ENCODE results near the gene DNAH2.

Gene DNAH2

DNA sequence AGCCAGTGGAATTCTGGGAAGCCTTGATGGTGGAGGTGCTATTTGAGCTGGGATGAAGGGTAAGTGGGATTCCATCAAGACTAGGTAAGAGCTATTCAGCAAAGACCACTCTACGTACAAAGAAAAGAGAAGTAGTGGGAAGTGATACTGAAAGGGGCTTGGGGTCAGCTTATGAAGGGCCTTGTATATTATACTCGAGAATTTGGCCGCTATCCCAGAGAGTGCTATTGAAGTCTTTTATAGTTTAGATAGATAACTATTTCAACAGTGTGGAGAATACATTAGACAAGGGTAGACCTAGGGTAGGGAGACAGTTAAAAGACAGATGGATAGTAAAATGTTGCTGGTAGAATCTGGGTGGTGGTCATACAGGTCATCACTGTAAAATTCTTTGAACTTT lies 10.3 kb downstream of the DNAH2 start:
- DNase-seq (ENCODE audit: low read depth), result no peak

DNA sequence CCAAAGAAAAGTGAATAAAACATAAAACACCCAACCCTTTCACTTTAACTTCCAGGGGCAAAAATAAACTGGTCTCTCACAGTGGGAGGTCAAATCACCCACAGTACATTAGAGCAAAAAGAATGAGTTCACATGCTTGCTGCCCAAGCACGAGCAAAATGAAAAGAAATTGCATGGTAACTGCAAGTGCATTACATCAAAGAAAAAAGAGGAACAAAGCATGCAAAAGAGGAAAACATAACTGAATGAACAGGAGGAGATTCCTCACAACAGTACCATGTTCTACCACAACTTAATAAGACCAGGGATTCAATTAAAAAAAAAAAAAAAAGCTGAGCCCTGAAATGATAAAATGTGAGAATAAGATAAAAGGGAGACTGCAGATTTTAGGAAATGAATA lies 12.3 kb downstream of the DNAH2 start:
- no peak for DNase-seq (ENCODE audit: low read depth)

DNA sequence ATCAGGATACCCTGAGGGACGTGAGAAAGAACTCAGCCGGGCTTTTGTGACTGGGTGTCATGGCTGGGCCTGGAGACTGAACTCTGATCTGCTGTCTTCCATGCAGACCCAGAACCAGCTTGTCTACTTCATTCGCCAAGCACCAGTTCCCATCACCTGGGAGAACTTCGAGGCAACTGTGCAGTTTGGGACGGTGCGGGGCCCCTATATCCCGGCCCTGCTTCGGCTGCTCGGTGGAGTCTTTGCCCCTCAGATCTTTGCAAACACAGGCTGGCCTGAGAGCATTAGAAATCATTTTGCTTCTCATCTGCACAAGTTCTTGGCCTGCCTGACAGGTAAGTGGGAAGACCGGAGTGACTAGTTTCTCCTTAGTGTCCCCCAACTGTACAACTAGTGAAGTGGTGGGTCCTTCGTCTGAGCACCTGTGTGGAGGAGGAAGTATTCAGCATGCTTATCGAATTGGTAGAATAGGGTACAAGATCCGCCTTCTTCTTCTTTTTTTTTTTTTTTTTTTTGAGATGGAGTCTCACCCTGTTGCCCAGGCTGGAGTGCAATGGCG lies 15.5 kb downstream of the DNAH2 start:
- no peak for DNase-seq (ENCODE audit: low read depth)

DNA sequence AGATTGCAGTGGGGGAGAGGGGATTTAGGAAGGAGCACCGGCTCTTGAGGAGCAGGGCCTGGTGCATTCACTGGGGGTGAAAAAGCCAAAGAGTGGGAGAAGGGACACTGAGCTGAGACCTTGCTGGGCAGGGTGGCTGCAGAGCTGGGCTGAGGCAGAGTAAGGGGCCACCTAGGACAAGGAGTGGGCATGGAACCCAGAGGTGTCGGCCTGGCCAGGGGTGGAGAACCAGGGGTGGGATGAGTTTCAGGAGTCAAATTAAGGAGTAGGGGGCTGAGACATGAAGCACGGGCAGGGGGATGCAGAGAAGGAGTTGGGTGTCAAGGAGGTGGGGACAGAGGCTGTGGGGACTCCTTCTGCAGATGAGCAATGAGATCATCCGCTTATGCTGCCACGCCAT lies 20.1 kb downstream of the DNAH2 start:
- DNase-seq (ENCODE audit: low read depth), result no peak

DNA sequence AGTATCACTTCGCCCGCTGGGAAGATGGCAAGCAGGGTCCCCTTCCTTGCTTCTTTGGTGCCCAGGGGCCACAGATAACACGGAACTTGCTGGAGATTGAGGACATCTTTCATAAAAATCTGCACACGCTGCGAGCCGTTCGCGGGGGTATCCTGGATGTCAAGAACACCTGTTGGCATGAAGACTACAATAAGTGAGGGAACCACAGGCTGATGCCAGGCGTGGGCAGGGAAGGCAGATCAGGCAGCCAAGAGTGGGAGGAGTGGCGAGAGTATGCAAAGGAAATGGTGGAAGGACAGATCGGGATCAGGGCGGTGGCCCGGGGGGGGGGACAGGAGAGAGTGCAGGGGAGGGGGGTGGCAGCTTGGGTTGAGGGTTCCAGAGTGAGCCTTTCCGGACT lies 22.2 kb downstream of the DNAH2 start:
- no peak for DNase-seq (ENCODE audit: low read depth)

DNA sequence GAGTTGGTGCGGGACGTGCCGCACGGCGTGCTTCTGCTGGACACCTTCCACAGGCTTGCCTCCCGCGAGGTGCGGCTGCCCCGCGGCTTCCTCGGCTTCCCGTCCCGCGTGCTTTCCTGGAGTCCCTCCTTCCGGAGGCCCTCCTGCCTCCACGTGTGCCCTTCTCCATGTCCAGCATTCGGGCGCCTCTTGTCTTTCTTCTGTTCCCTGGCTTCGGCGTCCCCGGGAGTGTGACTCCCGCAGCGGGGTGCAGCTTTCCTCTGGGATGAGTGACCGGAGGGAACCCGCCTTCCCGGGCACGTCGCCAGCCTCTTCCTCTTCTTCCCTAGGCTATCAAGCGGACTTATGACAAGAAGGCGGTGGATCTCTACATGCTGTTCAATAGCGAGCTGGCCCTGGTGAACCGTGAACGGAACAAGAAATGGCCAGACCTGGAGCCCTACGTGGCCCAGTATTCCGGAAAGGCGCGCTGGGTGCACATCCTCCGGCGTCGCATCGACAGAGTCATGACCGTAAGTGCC lies 23.0 kb downstream of the DNAH2 start:
- DNase-seq (ENCODE audit: low read depth), result no peak

DNA sequence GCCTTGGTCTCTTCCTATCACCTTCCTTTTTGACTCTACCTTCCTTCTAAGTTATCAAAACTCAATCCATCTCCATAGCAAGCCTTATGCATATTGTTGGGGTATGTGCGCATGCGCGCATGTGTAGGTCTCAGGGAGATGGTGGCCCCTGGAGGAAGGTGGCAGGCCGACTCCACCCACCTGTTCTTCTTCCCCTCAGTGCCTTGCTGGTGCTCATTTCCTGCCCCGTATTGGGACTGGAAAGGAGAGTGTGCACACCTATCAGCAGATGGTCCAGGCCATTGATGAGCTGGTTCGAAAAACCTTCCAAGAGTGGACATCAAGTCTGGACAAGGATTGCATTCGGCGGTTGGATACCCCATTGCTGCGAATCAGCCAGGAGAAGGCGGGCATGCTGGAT lies 25.2 kb downstream of the DNAH2 start:
- DNase-seq (ENCODE audit: low read depth), result no peak

DNA sequence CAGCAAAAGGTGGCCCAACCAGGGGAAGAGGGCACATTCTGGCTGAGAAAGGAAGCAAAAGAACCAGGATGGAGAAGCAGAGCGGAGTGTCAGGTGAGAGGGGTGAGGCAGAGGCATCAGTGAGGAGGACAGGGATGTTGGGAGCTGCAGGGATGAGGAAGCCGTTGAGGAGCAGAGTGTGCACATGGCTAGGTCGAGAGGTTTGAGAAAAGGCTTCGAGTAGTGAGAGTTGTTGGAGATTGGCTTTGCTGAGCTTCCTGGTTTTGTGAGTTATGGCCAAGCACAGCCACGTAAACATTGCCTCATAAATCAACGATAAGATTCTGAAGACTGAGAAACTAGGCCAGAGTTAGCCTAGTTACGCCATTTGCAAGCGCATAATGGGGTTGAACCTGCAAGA lies 26.9 kb downstream of the DNAH2 start:
- peak; percentile 15 for DNase-seq (ENCODE audit: low read depth)

DNA sequence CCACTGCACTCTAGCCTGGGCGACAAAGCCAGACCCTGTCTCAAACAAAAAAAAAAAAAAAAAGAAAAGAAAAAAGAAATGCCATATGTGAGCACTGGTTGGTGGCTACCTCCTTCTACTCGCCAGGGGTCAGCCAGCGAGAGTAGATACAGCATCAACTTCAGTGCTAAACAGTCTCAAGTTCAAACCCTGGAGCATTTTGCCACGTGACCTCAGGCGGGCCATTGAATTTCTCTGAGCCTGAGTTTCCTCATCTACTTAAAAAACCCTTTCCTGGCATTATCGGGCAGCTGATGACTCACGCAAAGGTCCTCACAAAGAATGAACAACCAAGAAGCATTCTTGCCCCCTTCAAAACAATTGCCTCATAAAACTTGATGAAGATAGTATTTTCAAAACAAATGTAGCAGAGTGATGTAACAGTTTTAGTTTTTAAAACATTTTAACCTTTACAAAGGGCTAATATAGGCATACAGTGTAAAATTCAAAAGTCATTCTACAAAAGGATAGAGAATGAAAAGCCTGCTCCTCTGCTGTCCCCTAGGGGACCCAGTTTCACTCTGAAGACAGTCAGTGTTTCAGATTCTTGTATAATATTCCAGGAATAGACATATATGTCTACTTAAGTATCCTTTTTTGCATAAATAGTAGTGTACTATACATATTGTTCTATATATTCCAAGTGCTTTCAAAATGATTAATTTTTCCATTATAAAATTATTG lies 28.4 kb downstream of the DNAH2 start:
- peak; percentile 96 for DNase-seq (ENCODE audit: low read depth)

DNA sequence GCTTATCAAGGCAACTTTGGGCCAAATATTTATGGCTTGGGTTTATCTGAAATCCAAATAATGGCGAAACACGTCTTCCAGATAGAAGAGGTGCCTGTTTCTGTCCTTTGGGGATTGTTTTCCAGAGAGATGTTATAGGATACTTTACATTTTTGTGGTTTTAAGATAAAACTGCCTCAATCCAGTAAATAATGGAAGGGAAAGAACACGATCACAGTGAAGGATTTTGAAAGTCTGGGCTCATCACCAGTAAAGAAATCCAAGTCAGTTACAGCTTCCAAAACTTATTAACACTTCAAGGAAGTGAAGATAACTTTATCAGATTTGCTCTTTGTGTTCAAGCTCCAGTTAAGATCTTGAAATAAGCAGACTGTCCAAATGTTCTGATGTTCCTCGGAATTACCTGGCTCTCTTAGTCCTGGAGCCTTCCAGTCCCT lies 30.1 kb downstream of the DNAH2 start:
- peak; percentile 64 for DNase-seq (ENCODE audit: low read depth)

DNA sequence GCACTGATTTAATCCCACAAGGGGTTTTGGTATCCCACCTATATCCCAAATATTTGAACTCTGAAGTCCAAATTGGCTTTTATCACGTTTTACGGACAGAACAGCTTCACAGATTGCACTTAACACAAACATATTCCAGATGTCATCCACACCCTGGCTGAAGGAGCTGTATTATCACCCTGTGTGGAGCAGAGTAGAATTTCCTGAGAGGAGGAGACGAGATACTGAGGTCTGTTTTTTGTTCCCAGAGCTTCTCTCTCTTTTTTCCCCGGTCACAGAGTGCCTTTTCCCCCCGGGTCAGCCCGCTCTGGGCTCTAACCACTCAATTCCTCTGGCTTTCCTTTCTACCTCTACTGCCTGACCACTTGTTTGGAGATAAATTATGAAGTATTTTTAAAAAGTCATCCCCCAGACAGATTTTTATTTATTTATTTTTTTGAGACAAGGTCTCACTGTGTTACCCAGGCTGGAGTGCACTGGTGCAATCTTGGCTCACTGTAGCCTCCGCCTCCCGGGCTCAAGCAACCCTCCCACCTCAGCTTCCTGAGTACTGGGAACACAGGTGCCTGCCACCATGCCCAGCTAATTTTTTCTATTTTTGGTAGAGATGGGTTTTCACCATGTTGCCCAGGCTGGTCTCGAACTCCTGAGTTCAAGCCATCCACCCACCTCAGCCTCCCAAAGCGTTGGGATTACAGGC lies 30.7 kb downstream of the DNAH2 start:
- DNase-seq (ENCODE audit: low read depth), result peak; percentile 34

DNA sequence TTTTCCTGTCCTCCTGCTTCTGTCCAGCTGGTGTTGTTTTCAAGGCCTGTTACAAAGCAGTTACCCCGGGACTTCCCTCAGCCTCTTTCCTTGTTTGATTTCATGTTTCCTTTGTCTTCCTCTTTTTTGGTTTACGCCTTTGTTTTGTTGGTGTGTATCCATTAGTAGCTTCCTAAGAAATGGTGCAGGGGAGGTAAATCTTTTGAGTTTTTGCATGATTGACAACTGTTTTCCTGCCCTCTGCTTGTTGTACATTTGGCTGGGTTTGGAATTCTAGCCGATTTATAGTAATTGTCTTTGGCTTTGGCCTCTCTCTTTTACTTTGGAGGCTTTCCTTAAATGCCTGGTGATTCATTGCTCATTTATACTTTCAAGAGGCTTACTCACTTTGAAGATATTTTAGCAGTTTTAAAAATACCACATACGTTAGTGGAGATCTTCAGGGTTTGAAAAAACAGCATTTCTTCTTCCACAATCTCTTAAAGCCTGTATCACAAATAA lies 32.8 kb downstream of the DNAH2 start:
- peak; percentile 87 for DNase-seq (ENCODE audit: low read depth)

DNA sequence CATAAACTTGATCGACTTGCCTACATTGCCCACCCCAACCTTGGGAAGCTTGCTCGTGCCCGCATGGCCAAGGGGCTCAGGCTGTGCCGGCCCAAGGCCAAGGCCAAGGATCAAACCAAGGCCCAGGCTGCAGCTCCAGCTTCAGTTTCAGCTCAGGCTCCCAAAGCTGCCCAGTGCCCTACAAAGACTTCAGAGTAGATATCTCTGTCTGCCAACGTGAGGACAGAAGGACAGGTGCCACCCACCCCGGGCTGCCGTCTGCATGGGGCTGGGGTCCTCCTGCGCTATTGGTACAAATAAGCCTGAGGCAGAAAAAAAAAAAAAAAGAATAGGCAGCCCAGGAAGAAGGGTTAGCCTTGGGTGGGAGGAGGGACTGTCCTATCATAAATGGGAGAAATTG lies 37.1 kb downstream of the DNAH2 start:
- no peak for DNase-seq (ENCODE audit: low read depth)

DNA sequence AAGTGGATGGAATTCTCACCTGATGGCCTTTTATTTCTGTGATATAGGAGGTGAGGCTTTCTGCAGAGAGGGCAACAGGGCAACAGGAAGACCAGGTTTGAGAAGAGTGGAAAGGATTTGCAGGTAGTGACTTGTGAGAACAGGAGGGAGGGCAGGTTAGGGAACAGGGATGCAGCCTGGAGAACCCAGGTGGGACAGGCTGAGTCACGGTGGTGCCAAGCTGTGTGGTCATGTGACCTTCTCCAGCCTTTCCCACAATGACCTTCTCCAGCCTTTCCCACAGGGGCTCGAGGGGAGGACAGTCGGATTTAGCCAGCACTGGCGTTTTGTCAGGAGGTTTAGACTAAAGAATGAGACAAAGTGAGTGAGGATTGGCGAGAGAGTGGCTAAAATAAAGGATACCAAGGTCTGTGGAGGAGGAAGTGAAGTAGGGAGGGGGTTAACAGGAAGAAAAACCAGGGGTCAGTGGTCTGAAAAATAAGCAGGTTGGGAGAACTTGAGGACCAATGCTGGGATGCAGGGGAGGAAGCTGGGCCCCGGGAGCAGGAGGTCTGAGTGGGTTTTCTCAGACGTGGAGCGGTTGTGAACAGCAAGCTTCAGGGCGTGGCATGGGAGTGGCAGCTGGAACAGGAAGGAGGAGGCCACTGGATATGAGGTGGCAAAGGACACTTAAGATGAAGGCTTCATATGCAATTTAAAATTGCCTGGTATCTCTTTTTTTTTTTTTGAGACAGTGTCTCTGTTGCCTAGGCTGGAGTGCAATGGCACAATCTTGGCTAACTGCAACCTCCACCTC lies 37.7 kb downstream of the DNAH2 start:
- no peak for DNase-seq (ENCODE audit: low read depth)

DNA sequence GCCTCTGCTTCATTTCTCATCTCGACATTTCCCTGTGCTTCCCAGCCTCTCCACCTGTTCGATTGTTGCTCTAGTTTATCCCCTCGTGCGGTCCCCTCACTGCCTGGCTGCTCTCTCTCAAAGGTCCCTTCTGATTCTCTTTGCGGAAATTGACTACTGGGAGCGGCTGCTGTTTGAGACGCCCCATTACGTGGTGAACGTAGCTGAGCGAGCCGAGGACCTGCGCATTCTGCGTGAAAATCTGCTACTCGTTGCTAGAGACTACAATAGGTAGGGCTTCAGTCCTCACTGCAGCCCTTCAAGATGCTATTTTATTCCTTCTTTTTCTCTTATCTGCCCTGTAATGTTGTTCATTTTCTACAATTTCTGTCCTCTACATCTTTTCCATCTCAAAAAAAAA lies 39.4 kb downstream of the DNAH2 start:
- no peak for DNase-seq (ENCODE audit: low read depth)

DNA sequence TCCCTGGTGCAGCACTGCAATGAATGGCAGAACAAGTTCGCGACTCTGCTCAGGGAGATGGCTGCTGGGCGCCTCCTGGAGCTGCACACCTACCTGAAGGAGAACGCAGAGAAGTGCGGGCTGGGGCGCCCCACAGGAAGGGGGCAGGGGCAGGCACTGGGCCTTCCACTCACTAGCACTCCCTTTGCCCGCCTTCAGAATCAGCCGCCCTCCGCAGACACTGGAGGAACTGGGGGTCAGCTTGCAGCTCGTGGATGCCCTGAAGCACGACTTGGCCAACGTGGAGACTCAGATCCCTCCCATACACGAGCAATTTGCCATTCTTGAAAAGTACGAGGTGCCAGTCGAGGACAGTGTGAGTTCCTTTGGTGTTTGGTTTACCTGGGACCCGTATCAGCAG lies 46.4 kb downstream of the DNAH2 start:
- DNase-seq (ENCODE audit: low read depth), result no peak

DNA sequence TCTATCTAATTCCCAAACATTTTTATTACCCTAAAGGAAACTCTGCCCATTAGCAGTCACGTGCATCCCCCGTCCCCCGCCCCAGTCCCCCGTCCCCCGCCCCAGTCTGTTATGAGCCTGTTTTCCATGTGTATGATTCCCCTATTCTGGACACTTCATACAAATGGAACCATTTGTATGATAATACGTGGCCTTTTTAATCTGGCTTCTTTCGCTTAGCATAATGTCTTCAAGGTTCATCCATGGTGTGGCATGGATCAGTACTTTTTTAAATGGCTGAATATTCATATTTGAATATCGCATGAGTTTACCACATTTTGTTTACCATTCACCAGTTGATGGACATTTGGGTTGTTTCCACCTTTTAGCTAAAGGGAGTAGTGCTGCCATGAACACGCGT lies 49.5 kb downstream of the DNAH2 start:
- no peak for DNase-seq (ENCODE audit: low read depth)

DNA sequence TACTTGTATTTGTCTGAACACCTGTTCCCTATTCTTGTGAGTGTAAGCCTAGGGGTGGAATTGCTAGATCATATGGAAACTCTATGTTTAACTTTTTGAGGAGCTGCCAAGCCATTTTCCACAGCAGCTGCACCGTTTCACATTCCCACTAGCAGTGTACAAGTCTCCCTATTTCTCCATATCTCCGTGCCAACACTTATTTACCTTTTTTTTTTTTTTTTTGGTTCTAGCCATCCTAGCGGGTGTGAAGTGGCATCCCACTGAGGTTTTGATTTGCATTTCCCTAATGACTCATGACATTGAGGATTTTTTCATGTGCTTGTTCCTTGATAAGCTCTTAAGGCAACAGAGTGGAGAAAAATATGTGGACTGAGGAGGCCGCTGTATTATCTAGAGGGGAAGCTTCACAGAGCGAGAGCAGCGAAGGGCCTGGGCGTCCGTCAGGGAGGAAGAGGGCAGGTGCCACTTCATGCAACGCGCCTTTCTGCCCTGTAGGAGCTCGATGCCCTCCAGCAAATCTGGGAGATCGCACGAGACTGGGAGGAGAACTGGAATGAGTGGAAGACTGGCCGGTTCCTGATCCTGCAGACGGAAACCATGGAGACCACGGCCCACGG lies 50.0 kb downstream of the DNAH2 start:
- peak; percentile 43 for DNase-seq (ENCODE audit: low read depth)

DNA sequence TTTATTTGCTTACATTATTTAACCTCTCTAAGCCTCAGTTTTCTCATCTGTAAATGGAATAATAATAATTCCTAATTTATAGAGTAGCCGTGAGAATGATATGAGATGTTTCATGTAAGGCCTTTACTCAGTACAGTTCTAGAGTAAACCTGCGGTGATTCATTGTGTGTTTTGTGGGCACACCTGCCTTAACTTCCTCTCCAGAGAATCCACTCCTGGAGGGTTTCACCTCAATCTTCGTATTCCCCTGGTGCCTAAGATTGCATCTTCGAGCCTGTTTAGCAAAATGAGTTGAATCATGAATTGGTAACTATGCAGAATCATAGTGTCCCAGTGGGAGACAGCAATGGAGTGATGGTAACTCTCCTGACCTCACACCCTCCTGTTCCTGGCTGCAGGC lies 52.3 kb downstream of the DNAH2 start:
- no peak for DNase-seq (ENCODE audit: low read depth)

DNA sequence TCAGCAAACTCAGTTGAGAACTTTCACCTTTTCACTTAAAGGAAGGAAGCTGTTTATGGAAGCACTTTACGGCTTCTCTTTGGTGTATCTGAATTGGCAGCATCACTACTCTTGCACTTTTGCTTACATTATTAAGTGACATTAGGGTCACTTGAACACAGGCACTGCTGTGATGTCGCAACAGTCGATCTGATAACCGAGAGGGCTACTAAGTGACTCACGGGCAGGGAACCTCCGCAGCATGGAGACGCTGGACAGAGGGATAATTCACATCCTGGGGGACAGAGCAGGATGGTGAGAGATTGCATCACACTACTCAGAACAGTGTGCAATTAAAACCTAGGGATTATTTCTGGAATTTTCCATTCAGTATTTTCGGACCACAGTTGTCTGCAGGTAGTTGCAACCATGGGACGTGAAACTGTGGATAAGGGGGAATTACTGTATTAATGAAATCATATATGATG lies 56.5 kb downstream of the DNAH2 start:
- DNase-seq (ENCODE audit: low read depth), result peak; percentile 66

DNA sequence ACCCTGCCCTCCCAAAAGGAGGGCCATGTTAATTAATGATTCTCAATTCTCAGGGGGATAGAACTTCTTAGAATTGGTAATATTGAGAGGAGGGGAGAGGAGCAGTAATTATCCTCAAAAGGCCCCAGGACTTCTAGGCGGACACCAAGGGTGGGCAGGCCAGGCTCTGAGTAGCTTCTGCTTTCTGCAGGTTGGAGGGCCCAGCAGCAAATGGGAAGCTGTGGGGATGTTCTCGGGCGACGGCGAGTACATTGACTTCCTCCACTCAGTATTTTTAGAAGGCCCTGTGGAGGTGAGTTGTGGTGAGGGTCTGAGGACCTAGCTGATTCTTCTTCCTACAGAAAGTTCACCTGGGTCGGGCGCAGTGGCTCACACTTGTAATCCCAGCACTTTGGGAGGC lies 57.5 kb downstream of the DNAH2 start:
- no peak for DNase-seq (ENCODE audit: low read depth)

DNA sequence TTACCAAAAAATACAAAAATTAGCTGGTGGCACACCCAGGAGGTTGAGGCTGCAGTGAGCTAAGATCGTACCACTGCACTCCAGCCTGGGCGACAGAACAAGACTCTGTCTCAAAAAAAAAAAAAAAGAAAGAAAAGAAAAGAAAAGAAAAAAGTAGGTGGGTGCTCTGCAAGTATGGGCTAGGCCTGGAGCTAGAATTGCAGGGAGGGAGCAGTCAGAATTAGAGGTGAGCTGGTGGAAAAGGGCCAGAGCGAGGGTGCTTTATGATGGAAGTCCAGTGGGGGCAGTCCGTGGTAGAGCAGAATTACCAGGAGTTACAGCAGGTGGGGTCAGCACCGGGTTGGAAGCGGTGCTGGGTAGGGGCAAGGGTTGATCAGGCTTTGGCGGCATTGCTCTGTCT lies 59.5 kb downstream of the DNAH2 start:
- no peak for DNase-seq (ENCODE audit: low read depth)
